ENCODE data around the gene SERPINA1.
"Not testable (repeated sequence)": the region's sequence is repeated elsewhere in the genome, so short reads cannot be mapped to it uniquely, and the experiment has no call there.

SERPINA1 gene

GRCh38 chr14:94349276-94349675 is 39.1 kb downstream of the SERPINA1 start:
- in situ Hi-C loops (cut with MboI; ENCODE audit: low sequenced_read_pairs) = no loop called here

GRCh38 chr14:94348836-94349235 is 39.6 kb downstream of the SERPINA1 start:
- in situ Hi-C loops (cut with MboI; ENCODE audit: low sequenced_read_pairs) = no loop called here

- in situ Hi-C loops (cut with MboI; ENCODE audit: low sequenced_read_pairs) = no loop called here
Observed at GRCh38 chr14:94346841-94347240, 41.6 kb downstream of the SERPINA1 start.

- in situ Hi-C loops (cut with MboI; ENCODE audit: low sequenced_read_pairs) = not testable (repeated sequence)
Observed at GRCh38 chr14:94346065-94346786, 42.2 kb downstream of the SERPINA1 start.

GRCh38 chr14:94345344-94346064 is 42.9 kb downstream of the SERPINA1 start:
- in situ Hi-C loops (cut with MboI; ENCODE audit: low sequenced_read_pairs) = no loop called here

GRCh38 chr14:94344389-94344788 is 44.0 kb downstream of the SERPINA1 start:
- in situ Hi-C loops (cut with MboI; ENCODE audit: low sequenced_read_pairs) = no loop called here

GRCh38 chr14:94343238-94344005 is 45.0 kb downstream of the SERPINA1 start:
- in situ Hi-C loops (cut with MboI; ENCODE audit: low sequenced_read_pairs) = no loop called here

GRCh38 chr14:94342334-94342934 is 46.0 kb downstream of the SERPINA1 start:
- in situ Hi-C loops (cut with MboI; ENCODE audit: low sequenced_read_pairs) = no loop called here

- in situ Hi-C loops (cut with MboI; ENCODE audit: low sequenced_read_pairs) = no loop called here
Observed at GRCh38 chr14:94341656-94342333, 46.6 kb downstream of the SERPINA1 start.

- in situ Hi-C loops (cut with MboI; ENCODE audit: low sequenced_read_pairs) = no loop called here
Observed at GRCh38 chr14:94340533-94340932, 47.9 kb downstream of the SERPINA1 start.

GRCh38 chr14:94338023-94338422 is 50.4 kb downstream of the SERPINA1 start:
- in situ Hi-C loops (cut with MboI; ENCODE audit: low sequenced_read_pairs) = no loop called here

- in situ Hi-C loops (cut with MboI; ENCODE audit: low sequenced_read_pairs) = no loop called here
Observed at GRCh38 chr14:94337274-94337673, 51.1 kb downstream of the SERPINA1 start.

GRCh38 chr14:94334872-94335271 is 53.5 kb downstream of the SERPINA1 start:
- in situ Hi-C loops (cut with MboI; ENCODE audit: low sequenced_read_pairs) = no loop called here

- in situ Hi-C loops (cut with MboI; ENCODE audit: low sequenced_read_pairs) = no loop called here
Observed at GRCh38 chr14:94332587-94332986, 55.8 kb downstream of the SERPINA1 start.

- in situ Hi-C loops (cut with MboI; ENCODE audit: low sequenced_read_pairs) = no loop called here
Observed at GRCh38 chr14:94332063-94332583, 56.3 kb downstream of the SERPINA1 start.

- in situ Hi-C loops (cut with MboI; ENCODE audit: low sequenced_read_pairs) = no loop called here
Observed at GRCh38 chr14:94331462-94331861, 56.9 kb downstream of the SERPINA1 start.

GRCh38 chr14:94330857-94331256 is 57.5 kb downstream of the SERPINA1 start:
- in situ Hi-C loops (cut with MboI; ENCODE audit: low sequenced_read_pairs) = no loop called here

GRCh38 chr14:94330432-94330831 is 58.0 kb downstream of the SERPINA1 start:
- in situ Hi-C loops (cut with MboI; ENCODE audit: low sequenced_read_pairs) = no loop called here

GRCh38 chr14:94329857-94330256 is 58.5 kb downstream of the SERPINA1 start:
- in situ Hi-C loops (cut with MboI; ENCODE audit: low sequenced_read_pairs) = no loop called here

GRCh38 chr14:94328196-94328595 is 60.2 kb downstream of the SERPINA1 start:
- in situ Hi-C loops (cut with MboI; ENCODE audit: low sequenced_read_pairs) = no loop called here

Data from HL-60/S4 (cell line).